Measurements from ENCODE around the gene NPBWR2.

DNA sequence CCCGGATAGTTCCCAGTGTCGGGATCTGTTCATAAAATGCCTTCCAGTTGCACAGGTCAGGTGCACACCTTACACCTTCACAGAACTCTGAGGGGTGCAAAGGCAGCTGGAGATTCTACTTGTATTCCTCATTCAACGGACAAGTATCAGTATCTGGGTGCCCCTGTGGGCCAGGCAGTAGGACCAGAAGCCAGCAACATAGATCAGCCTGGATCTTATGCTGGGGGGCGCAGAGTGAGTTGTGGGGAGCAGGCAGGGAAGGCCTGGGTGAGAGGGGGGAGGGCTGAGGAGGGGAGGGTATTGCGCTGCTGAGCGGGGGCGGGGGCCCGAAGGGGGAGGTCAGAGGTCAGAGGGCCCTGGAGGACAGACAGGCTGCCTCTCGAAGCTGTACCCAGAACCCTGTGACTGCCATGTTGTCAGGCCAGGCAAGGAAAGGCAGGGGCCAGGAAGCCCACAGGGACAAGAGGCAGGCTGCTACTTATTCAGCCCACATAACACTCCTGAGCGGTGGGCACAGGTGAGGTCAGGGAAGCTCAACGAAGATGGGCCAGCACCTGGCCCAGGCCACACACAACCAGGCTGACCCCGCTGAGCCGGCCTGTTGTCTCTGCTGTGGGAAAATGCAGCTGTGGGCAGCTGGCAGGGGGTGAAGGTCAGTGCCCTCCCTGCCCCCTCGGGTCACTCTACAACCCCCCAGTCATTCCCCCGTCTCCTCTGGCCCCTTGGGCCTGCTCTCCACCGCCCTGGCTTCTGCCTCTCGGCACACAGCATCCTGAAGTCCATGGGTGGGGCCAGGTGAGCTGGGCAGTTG is 26.3 kb downstream of the NPBWR2 start:
- no peak for TF ChIP-seq POLR2AphosphoS5 (IDR thresholded peaks at IDR 0.05; ENCODE audit: low read depth)
- TF ChIP-seq, protein P1, sequence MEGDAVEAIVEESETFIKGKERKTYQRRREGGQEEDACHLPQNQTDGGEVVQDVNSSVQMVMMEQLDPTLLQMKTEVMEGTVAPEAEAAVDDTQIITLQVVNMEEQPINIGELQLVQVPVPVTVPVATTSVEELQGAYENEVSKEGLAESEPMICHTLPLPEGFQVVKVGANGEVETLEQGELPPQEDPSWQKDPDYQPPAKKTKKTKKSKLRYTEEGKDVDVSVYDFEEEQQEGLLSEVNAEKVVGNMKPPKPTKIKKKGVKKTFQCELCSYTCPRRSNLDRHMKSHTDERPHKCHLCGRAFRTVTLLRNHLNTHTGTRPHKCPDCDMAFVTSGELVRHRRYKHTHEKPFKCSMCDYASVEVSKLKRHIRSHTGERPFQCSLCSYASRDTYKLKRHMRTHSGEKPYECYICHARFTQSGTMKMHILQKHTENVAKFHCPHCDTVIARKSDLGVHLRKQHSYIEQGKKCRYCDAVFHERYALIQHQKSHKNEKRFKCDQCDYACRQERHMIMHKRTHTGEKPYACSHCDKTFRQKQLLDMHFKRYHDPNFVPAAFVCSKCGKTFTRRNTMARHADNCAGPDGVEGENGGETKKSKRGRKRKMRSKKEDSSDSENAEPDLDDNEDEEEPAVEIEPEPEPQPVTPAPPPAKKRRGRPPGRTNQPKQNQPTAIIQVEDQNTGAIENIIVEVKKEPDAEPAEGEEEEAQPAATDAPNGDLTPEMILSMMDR (IDR thresholded peaks at IDR 0.05; ENCODE audit: insufficient read depth, low read length), result no peak

Data from HL-60 (cell line).